Measurements from ENCODE around the gene CARD6. TPM values are rescaled to one million over a fixed set of nuclear protein-coding genes. Genes with fewer than 3 reads are reported as not detected.

Gene CARD6
- total and polyA plus RNA-seq, 9 of the 15 experiments (the other 6 are each of a cell fraction or from before 2014, with no cell fraction given), result 3.5 to 8.3 (median 5.9) TPM

DNA sequence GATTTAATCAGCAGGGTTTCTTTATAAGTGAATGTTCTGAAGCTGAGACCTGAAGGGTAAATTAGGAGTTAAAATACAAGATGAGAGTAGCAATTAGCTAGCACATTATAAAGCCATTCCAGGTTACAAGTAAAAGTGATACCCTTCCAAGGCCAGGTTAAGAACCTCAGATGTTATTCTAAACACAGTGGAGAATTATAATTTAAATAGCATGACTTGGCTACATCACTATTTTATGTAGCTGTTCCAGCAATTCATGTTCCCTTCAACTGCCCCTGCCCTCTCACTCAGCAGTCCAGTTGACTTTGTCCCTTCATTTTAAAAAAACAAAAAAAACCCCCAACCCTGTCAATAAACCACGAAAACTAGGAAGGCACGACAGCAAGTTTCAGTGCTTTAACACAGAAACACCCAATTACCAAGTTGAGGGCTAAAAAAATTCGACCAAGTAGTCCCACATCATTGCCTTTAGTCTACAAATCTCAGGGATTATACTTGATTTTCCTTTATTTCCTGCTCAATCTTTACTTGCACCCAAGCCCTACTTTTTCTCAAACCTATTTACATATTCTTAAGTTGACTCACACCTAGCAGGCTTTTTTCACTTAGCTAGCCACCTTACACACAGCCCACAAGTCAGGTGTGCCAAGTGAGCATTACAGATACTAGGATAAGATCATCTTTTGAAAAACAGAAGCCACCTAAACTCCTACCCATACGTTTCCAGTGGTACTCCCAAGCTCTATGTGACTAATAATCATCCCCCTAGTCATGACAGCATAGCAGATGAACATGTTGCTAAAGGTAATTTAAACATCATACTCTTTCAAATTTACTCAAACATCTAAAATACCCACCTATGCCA lies 9.6 kb upstream of the CARD6 start (continued):
- no peak for TF ChIP-seq HNRNPLL (IDR thresholded peaks at IDR 0.05; ENCODE audit: low read depth, low read length, poor library complexity, severe bottlenecking)
- TF ChIP-seq, protein P1, sequence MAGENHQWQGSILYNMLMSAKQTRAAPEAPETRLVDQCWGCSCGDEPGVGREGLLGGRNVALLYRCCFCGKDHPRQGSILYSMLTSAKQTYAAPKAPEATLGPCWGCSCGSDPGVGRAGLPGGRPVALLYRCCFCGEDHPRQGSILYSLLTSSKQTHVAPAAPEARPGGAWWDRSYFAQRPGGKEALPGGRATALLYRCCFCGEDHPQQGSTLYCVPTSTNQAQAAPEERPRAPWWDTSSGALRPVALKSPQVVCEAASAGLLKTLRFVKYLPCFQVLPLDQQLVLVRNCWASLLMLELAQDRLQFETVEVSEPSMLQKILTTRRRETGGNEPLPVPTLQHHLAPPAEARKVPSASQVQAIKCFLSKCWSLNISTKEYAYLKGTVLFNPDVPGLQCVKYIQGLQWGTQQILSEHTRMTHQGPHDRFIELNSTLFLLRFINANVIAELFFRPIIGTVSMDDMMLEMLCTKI (IDR thresholded peaks at IDR 0.05; ENCODE audit: partially characterized antibody), result no peak
- TF ChIP-seq POLR2A (conservative IDR thresholded peaks at IDR 0.05), result peak; percentile 43
- no peak for TF ChIP-seq TBL1XR1 (IDR thresholded peaks at IDR 0.05; ENCODE audit: low read length in 2 of 2)
- no peak for TF ChIP-seq PTTG1 (tag; IDR thresholded peaks at IDR 0.05; ENCODE audit: low read depth)
- TF ChIP-seq LCOR (CRISPR knock-in tag; IDR thresholded peaks at IDR 0.05), result 0 out of 2 replicates have a peak, but pooled peaks have one; percentile 37
- TF ChIP-seq POLR2AphosphoS5 (IDR thresholded peaks at IDR 0.05; ENCODE audit: control insufficient read depth, insufficient read depth, low read depth, low read length), result peak; percentile 73; the same call in 1 of the 2 replicates
- TF ChIP-seq PHB (CRISPR knock-in tag; IDR thresholded peaks at IDR 0.05), result 0 out of 2 replicates have a peak, but pooled peaks have one; percentile 42
- TF ChIP-seq MBD2 (IDR thresholded peaks at IDR 0.05; ENCODE audit: borderline replicate concordance, low read depth), result no peak
- no peak for TF ChIP-seq ZNF778 (CRISPR knock-in tag; IDR thresholded peaks at IDR 0.05)
- 0 out of 4 replicates have a peak, but pooled peaks have one; percentile 19 to 24 for TF ChIP-seq MAZ (CRISPR knock-in tag; conservative IDR thresholded peaks at IDR 0.05 in 1 of 2, IDR thresholded peaks at IDR 0.05 in 1 of 2)
- TF ChIP-seq ARID2 (IDR thresholded peaks at IDR 0.05), result no peak
- no peak for TF ChIP-seq ZNF263 (CRISPR knock-in tag; IDR thresholded peaks at IDR 0.05; ENCODE audit: borderline replicate concordance)
- TF ChIP-seq STAT5A (IDR thresholded peaks at IDR 0.05; ENCODE audit: borderline replicate concordance, low read length), result no peak; the same call in 1 of the 2 replicates
- peak; percentile 40 for TF ChIP-seq FIP1L1 (IDR thresholded peaks at IDR 0.05; ENCODE audit: low read depth, low read length, poor library complexity, severe bottlenecking)
